C4-2B (cell line): ENCODE data around the gene OXCT2.

Source experiments
- CTCF ChIP-seq: fragments of 450-650 bp; conservative IDR thresholded peaks from 2 replicates; pipeline ENCODE4 v1.5.1; 2017; ENCODE audit warnings: mild to moderate bottlenecking
- ZFX ChIP-seq: fragments of 450-650 bp; IDR thresholded peaks from 2 replicates; pipeline ENCODE4 v1.6.1; 2017

- TF ChIP-seq CTCF (no peak), ZFX (no peak)
These were observed 26.0 kb downstream of the OXCT2 start for GRCh38 chr1:39745016-39745670.
